ENCODE results near the gene SIRPB2.

GRCh38 chr20:1477896-1478490, 13.2 kb downstream of the SIRPB2 start:
- no peak for TF ChIP-seq USF2 (IDR thresholded peaks at IDR 0.05)
- TF ChIP-seq CTCF (IDR thresholded peaks at IDR 0.05): no peak
- TF ChIP-seq HES2 (IDR thresholded peaks at IDR 0.05): no peak
- no peak for TF ChIP-seq REST (IDR thresholded peaks at IDR 0.05)
- no peak for TF ChIP-seq ZNF302 (CRISPR knock-in tag; IDR thresholded peaks at IDR 0.05)
- no peak for TF ChIP-seq POLR2A (IDR thresholded peaks at IDR 0.05; ENCODE audit: low read length)
- no peak for TF ChIP-seq CEBPB (IDR thresholded peaks at IDR 0.05)
- TF ChIP-seq MYC (IDR thresholded peaks at IDR 0.05; ENCODE audit: borderline replicate concordance, low read length): no peak
- TF ChIP-seq EP300 (IDR thresholded peaks at IDR 0.05): no peak
- no peak for TF ChIP-seq NR3C1 (IDR thresholded peaks at IDR 0.05)
- TF ChIP-seq EHMT2 (IDR thresholded peaks at IDR 0.05; ENCODE audit: low read depth): no peak
- TF ChIP-seq SMC3 (IDR thresholded peaks at IDR 0.05): no peak
- TF ChIP-seq CHD2 (IDR thresholded peaks at IDR 0.05; ENCODE audit: low read length, partially characterized antibody): no peak

All from A549 (cell line).